ENCODE results near the gene ZFAND2A.

- TF ChIP-seq REST (IDR thresholded peaks at IDR 0.05; ENCODE audit: unreplicated experiment) (no peak), CTCF (conservative IDR thresholded peaks at IDR 0.05; ENCODE audit: low read depth in 2 of 2) (no peak), POLR2AphosphoS5 (IDR thresholded peaks at IDR 0.05; ENCODE audit: low read depth) (peak; percentile 3; the same call in 1 of the 2 replicates), EZH2phosphoT487 (IDR thresholded peaks at IDR 0.05; ENCODE audit: unreplicated experiment) (no peak), EZH2 (IDR thresholded peaks at IDR 0.05; ENCODE audit: low read depth, unreplicated experiment) (no peak), JUNB (IDR thresholded peaks at IDR 0.05; ENCODE audit: unreplicated experiment) (no peak)
Observed at GRCh38 chr7:1160670-1161021, 650 bp upstream of the ZFAND2A start.

All from GM23338 (cell line).